Hepatocyte (in vitro differentiated cells): ENCODE data around the gene TMCC3.

Experiments used
- EZH2 ChIP-seq: fragments of 200-600 bp; sonication (generic); IDR thresholded peaks from 2 replicates; pipeline ENCODE4 v1.6.1; 2016; ENCODE audit warnings: antibody characterized with exemption, mild to moderate bottlenecking, borderline replicate concordance
- TF ChIP-seq, protein P1 (sequence below): fragments of 200-600 bp; sonication (generic); IDR thresholded peaks from 2 replicates; pipeline ENCODE4 v1.5.1; 2016; ENCODE audit warnings: antibody characterized with exemption, mild to moderate bottlenecking; ENCODE audit not compliant: poor library complexity

DNA sequence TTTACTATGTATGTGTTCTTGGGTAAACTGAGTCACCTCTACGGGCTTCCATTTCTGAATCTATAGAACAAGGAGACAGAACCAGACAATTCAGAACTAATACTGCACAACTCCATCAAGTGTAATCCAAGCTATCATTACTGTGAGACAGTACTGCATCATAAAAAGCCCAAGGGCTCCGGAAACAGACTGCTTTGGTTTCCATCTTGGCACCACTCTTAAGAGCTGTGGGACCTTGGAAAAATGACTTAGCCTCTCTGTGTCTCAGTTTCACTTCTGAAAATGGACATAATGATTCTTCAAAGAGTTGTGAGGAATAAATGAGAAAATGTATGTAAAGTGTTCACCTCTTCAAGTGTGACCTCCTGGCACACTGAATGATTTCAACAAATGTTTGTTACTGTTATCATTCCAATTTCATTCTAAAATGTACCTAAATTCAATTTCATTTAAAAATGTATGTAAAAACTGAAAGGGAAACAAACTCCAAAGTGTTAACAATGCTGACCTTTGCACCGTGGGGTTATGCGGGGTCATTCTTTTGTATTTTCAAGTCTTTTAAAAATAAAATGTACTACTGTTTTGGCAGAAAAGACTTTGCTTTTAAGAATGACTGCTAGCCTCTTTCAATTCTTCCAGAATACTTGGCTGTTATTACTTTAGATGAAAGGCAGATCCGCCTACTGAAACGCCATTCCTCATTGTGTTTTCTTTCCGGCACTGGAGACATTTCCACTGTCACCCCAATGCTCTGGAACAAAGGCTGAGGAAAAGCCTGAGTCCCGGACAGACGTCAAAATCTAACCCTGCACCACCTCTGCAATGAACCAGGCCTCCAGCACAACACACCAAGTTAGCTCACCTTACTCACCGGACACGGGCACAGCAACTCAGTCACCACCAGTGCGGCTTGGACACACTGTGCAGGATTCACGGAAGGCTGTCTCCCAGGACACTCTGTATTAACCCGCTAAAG, 62.8 kb downstream of the TMCC3 start:
- TF ChIP-seq, protein P1, sequence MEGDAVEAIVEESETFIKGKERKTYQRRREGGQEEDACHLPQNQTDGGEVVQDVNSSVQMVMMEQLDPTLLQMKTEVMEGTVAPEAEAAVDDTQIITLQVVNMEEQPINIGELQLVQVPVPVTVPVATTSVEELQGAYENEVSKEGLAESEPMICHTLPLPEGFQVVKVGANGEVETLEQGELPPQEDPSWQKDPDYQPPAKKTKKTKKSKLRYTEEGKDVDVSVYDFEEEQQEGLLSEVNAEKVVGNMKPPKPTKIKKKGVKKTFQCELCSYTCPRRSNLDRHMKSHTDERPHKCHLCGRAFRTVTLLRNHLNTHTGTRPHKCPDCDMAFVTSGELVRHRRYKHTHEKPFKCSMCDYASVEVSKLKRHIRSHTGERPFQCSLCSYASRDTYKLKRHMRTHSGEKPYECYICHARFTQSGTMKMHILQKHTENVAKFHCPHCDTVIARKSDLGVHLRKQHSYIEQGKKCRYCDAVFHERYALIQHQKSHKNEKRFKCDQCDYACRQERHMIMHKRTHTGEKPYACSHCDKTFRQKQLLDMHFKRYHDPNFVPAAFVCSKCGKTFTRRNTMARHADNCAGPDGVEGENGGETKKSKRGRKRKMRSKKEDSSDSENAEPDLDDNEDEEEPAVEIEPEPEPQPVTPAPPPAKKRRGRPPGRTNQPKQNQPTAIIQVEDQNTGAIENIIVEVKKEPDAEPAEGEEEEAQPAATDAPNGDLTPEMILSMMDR: no peak
- no peak for TF ChIP-seq EZH2
